Measurements from ENCODE around the gene MT1B. TPM values are rescaled to one million over a fixed set of nuclear protein-coding genes. Genes with fewer than 3 reads are reported as not detected.

Gene MT1B
- total and polyA plus RNA-seq, 2 of the 13 experiments (the other 11 are each of a cell fraction or from before 2014, with no cell fraction given), result 0.89 TPM; not detected in 1

DNA sequence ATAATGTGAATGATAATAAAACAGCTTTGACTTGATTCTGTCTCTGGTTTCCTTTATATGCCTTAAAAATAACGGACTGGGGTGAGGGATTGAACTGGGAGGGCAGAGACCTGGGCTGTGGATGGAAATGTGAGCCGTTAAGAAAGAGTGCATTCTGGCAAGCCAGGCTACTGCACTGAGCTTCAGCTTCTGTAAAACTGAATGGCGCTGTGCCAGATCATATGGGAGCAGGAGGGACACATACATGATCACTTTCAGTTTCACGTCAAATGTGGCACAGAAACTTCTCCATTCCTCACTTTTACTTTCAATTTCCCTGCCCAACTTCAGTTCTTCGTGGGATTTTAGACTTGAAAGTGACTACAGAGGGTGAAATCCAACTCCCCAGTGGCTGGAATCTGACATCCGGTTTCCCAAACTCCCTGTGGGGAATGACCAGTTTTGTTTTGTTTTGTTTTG lies 42.2 kb upstream of the MT1B start (continued):
- TF ChIP-seq PLSCR1 (CRISPR knock-in tag; IDR thresholded peaks at IDR 0.05; ENCODE audit: borderline replicate concordance) (no peak), XBP1 (CRISPR knock-in tag; IDR thresholded peaks at IDR 0.05) (no peak), POLR2G (IDR thresholded peaks at IDR 0.05; ENCODE audit: low read depth, low read length) (0 out of 2 replicates have a peak, but pooled peaks have one; percentile 0), ETV5 (CRISPR knock-in tag; IDR thresholded peaks at IDR 0.05; ENCODE audit: borderline replicate concordance) (peak; percentile 61; the same call in 1 of the 2 replicates), SMARCE1 (IDR thresholded peaks at IDR 0.05; ENCODE audit: borderline replicate concordance) (no peak), TRAFD1 (CRISPR knock-in tag; IDR thresholded peaks at IDR 0.05; ENCODE audit: borderline replicate concordance) (no peak), ZNF788 (CRISPR knock-in tag; IDR thresholded peaks at IDR 0.05; ENCODE audit: borderline replicate concordance) (no peak), PRDM4 (CRISPR knock-in tag; IDR thresholded peaks at IDR 0.05; ENCODE audit: borderline replicate concordance) (no peak), ZNF510 (CRISPR knock-in tag; IDR thresholded peaks at IDR 0.05; ENCODE audit: low read depth) (no peak), NR2C2 (CRISPR knock-in tag; IDR thresholded peaks at IDR 0.05; ENCODE audit: borderline replicate concordance) (no peak), SALL2 (CRISPR knock-in tag; IDR thresholded peaks at IDR 0.05) (no peak), ZBTB46 (CRISPR knock-in tag; IDR thresholded peaks at IDR 0.05; ENCODE audit: borderline replicate concordance) (no peak), FOXJ3 (CRISPR knock-in tag; IDR thresholded peaks at IDR 0.05; ENCODE audit: borderline replicate concordance) (no peak), KDM6A (CRISPR knock-in tag; IDR thresholded peaks at IDR 0.05; ENCODE audit: low read depth) (no peak), NFIC (IDR thresholded peaks at IDR 0.05; ENCODE audit: low read length) (no peak), SNRNP70 (IDR thresholded peaks at IDR 0.05; ENCODE audit: low read depth, low read length) (no peak)
- TF ChIP-seq, protein P1, sequence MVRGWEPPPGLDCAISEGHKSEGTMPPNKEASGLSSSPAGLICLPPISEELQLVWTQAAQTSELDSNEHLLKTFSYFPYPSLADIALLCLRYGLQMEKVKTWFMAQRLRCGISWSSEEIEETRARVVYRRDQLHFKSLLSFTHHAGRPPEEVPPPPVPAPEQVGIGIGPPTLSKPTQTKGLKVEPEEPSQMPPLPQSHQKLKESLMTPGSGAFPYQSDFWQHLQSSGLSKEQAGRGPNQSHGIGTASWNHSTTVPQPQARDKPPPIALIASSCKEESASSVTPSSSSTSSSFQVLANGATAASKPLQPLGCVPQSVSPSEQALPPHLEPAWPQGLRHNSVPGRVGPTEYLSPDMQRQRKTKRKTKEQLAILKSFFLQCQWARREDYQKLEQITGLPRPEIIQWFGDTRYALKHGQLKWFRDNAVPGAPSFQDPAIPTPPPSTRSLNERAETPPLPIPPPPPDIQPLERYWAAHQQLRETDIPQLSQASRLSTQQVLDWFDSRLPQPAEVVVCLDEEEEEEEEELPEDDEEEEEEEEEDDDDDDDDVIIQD (CRISPR knock-in tag; IDR thresholded peaks at IDR 0.05; ENCODE audit: low read depth), result no peak
- TF ChIP-seq, protein P2, sequence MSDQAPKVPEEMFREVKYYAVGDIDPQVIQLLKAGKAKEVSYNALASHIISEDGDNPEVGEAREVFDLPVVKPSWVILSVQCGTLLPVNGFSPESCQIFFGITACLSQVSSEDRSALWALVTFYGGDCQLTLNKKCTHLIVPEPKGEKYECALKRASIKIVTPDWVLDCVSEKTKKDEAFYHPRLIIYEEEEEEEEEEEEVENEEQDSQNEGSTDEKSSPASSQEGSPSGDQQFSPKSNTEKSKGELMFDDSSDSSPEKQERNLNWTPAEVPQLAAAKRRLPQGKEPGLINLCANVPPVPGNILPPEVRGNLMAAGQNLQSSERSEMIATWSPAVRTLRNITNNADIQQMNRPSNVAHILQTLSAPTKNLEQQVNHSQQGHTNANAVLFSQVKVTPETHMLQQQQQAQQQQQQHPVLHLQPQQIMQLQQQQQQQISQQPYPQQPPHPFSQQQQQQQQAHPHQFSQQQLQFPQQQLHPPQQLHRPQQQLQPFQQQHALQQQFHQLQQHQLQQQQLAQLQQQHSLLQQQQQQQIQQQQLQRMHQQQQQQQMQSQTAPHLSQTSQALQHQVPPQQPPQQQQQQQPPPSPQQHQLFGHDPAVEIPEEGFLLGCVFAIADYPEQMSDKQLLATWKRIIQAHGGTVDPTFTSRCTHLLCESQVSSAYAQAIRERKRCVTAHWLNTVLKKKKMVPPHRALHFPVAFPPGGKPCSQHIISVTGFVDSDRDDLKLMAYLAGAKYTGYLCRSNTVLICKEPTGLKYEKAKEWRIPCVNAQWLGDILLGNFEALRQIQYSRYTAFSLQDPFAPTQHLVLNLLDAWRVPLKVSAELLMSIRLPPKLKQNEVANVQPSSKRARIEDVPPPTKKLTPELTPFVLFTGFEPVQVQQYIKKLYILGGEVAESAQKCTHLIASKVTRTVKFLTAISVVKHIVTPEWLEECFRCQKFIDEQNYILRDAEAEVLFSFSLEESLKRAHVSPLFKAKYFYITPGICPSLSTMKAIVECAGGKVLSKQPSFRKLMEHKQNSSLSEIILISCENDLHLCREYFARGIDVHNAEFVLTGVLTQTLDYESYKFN (CRISPR knock-in tag; conservative IDR thresholded peaks at IDR 0.05), result no peak
